ENCODE measurements around the gene CANT1. TPM values are rescaled to one million over a fixed set of nuclear protein-coding genes. Genes with fewer than 3 reads are reported as not detected.
"Not testable (repeated sequence)": the region's sequence is repeated elsewhere in the genome, so short reads cannot be mapped to it uniquely, and the experiment has no call there.

Gene CANT1
- total RNA-seq, 1 donor from 2014 or later = 72.1 TPM

- peaks cover 15% of the 10 kb centered on the region for H4K20me1 ChIP-seq (ENCODE audit: insufficient read depth, low read length)
- Mint-ChIP-seq H3K27me3 (ENCODE audit: low read depth, unreplicated experiment) (peaks cover 7% of the 10 kb centered on the region), H3K36me3 (ENCODE audit: low read depth, unreplicated experiment) (peaks cover 17% of the 10 kb centered on the region), H3K27ac (ENCODE audit: unreplicated experiment) (no peak overlapping the region), H3K9me3 (ENCODE audit: unreplicated experiment) (no peaks in the 10 kb centered on the region), H3K4me3 (ENCODE audit: unreplicated experiment) (no peak overlapping the region), H3K4me1 (ENCODE audit: low read depth, unreplicated experiment) (peaks cover 3% of the 10 kb centered on the region)
- FAIRE-seq (no peak), DNase-seq (ENCODE audit: low read depth) (no peak)
- H3K4me3 ChIP-seq (ENCODE audit: insufficient read depth, low read depth, low read length) = no peak overlapping the region
- peaks cover 3% of the 10 kb centered on the region for H3K79me2 ChIP-seq (ENCODE audit: insufficient read depth, low read length)
- no peaks in the 10 kb centered on the region for H3K36me3 ChIP-seq (ENCODE audit: insufficient read depth, low read length)
- H3K4me2 ChIP-seq (ENCODE audit: low read length) = no peak overlapping the region
- no peak overlapping the region for H3K27ac ChIP-seq (ENCODE audit: low read depth, low read length)
- no peaks in the 10 kb centered on the region for H3K27me3 ChIP-seq (ENCODE audit: insufficient read depth, low read length)
- no peak overlapping the region for H3K9ac ChIP-seq (ENCODE audit: low read length)
- TF ChIP-seq EZH2 (IDR thresholded peaks at IDR 0.05; ENCODE audit: insufficient read depth, low read length) = no peak
- TF ChIP-seq CTCF (IDR thresholded peaks at IDR 0.05; ENCODE audit: insufficient read depth, low read depth, low read length) = no peak
- H3K9me3 ChIP-seq (ENCODE audit: insufficient read depth, low read depth, low read length) = no peaks in the 10 kb centered on the region
- no peak overlapping the region for H2AFZ ChIP-seq (ENCODE audit: low read depth, low read length)
- H3K4me1 ChIP-seq (ENCODE audit: insufficient read depth, low read length) = peaks cover 9% of the 10 kb centered on the region
These were observed 43.3 kb downstream of the CANT1 start for GRCh38 chr17:78966123-78966813.

DNA sequence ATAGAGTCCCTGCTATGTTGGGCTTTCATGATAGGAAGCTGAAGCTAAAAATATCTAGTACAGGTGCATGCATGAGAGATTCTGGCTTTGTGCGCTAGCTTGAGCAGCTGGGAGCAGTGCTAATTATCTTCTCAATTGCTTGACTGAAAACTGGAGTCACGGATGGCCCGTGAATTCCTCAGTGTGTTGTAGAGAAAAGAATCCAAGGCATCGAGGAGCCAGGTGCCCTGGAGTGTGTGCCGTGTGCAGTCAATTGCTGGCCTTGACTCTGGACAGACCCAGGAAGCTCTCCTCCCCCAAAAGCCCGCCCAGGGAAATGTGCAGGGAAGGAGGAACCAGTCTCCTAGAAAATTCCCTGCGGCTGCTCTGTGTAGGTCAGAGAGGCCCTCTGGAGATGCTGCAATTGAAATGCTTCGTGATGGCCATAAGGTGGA is 44.1 kb downstream of the CANT1 start:
- peaks cover 10% of the 10 kb centered on the region for H4K20me1 ChIP-seq (ENCODE audit: insufficient read depth, low read length)
- no peak for TF ChIP-seq EZH2 (IDR thresholded peaks at IDR 0.05; ENCODE audit: insufficient read depth, low read length)
- TF ChIP-seq CTCF (IDR thresholded peaks at IDR 0.05; ENCODE audit: insufficient read depth, low read depth, low read length) = no peak

DNA sequence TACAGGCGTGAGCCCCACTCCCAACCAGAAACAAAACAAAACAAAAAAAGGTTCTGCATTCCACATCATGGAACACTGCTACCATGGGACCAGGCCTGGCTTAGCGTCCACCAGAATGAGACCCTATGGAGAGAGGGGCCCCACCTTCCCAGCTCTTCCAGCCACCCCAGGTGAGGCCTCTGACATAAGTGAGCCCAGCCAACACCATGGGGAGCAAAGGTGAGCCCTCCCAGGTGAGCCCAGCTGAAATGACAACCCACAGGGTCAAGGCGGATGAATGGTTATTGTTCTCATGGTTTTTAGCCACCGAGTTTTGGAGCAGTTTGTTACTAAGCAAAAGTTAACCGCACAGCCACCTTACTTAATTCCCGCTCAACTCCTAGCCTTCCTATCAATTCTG is 46.2 kb downstream of the CANT1 start:
- peaks cover 7% of the 10 kb centered on the region for H3K27me3 Mint-ChIP-seq (ENCODE audit: low read depth, unreplicated experiment)
- TF ChIP-seq EZH2 (IDR thresholded peaks at IDR 0.05; ENCODE audit: insufficient read depth, low read length) (no peak), CTCF (IDR thresholded peaks at IDR 0.05; ENCODE audit: insufficient read depth, low read depth, low read length) (no peak)
- Histone ChIP-seq H3K9me3 (ENCODE audit: insufficient read depth, low read depth, low read length) (no peaks in the 10 kb centered on the region), H2AFZ (ENCODE audit: low read depth, low read length) (no peak overlapping the region), H3K4me3 (ENCODE audit: insufficient read depth, low read depth, low read length) (no peak overlapping the region), H4K20me1 (ENCODE audit: insufficient read depth, low read length) (no peaks in the 10 kb centered on the region), H3K36me3 (ENCODE audit: insufficient read depth, low read length) (no peaks in the 10 kb centered on the region), H3K9ac (ENCODE audit: low read length) (no peak overlapping the region), H3K27ac (ENCODE audit: low read depth, low read length) (no peak overlapping the region), H3K4me1 (ENCODE audit: insufficient read depth, low read length) (peaks cover 14% of the 10 kb centered on the region), H3K4me2 (ENCODE audit: low read length) (no peak overlapping the region), H3K79me2 (ENCODE audit: insufficient read depth, low read length) (no peaks in the 10 kb centered on the region), H3K27me3 (ENCODE audit: insufficient read depth, low read length) (no peaks in the 10 kb centered on the region)
- FAIRE-seq = no peak
- H3K9me3 Mint-ChIP-seq (ENCODE audit: unreplicated experiment) = no peaks in the 10 kb centered on the region
- peaks cover 4% of the 10 kb centered on the region for H3K4me1 Mint-ChIP-seq (ENCODE audit: low read depth, unreplicated experiment)
- no peak overlapping the region for H3K27ac Mint-ChIP-seq (ENCODE audit: unreplicated experiment)
- no peak overlapping the region for H3K4me3 Mint-ChIP-seq (ENCODE audit: unreplicated experiment)
- DNase-seq (ENCODE audit: low read depth) = no peak
- peaks cover 9% of the 10 kb centered on the region for H3K36me3 Mint-ChIP-seq (ENCODE audit: low read depth, unreplicated experiment)

More for the DNA sequence above, 44.1 kb downstream of the CANT1 start:
- Histone ChIP-seq H3K9me3 (ENCODE audit: insufficient read depth, low read depth, low read length) (no peaks in the 10 kb centered on the region), H3K4me2 (ENCODE audit: low read length) (no peak overlapping the region), H3K79me2 (ENCODE audit: insufficient read depth, low read length) (peaks cover 3% of the 10 kb centered on the region), H3K9ac (ENCODE audit: low read length) (no peak overlapping the region), H3K36me3 (ENCODE audit: insufficient read depth, low read length) (no peaks in the 10 kb centered on the region), H3K4me3 (ENCODE audit: insufficient read depth, low read depth, low read length) (no peak overlapping the region), H3K27me3 (ENCODE audit: insufficient read depth, low read length) (no peaks in the 10 kb centered on the region), H3K27ac (ENCODE audit: low read depth, low read length) (no peak overlapping the region), H2AFZ (ENCODE audit: low read depth, low read length) (no peak overlapping the region), H3K4me1 (ENCODE audit: insufficient read depth, low read length) (peaks cover 9% of the 10 kb centered on the region)
- DNase-seq (ENCODE audit: low read depth) (no peak), FAIRE-seq (no peak)
- Mint-ChIP-seq H3K9me3 (ENCODE audit: unreplicated experiment) (no peaks in the 10 kb centered on the region), H3K27ac (ENCODE audit: unreplicated experiment) (no peak overlapping the region), H3K36me3 (ENCODE audit: low read depth, unreplicated experiment) (peaks cover 13% of the 10 kb centered on the region), H3K4me1 (ENCODE audit: low read depth, unreplicated experiment) (no peaks in the 10 kb centered on the region), H3K4me3 (ENCODE audit: unreplicated experiment) (no peak overlapping the region), H3K27me3 (ENCODE audit: low read depth, unreplicated experiment) (peaks cover 7% of the 10 kb centered on the region)

GRCh38 chr17:78962984-78963348 is 46.6 kb downstream of the CANT1 start:
- not testable (repeated sequence) for H3K4me1 Mint-ChIP-seq (ENCODE audit: low read depth, unreplicated experiment); H3K9me3 ChIP-seq (ENCODE audit: insufficient read depth, low read depth, low read length); H3K27ac ChIP-seq (ENCODE audit: low read depth, low read length); FAIRE-seq; H3K36me3 Mint-ChIP-seq (ENCODE audit: low read depth, unreplicated experiment); H3K9ac ChIP-seq (ENCODE audit: low read length); H3K27me3 ChIP-seq (ENCODE audit: insufficient read depth, low read length); H3K27ac Mint-ChIP-seq (ENCODE audit: unreplicated experiment); H3K27me3 Mint-ChIP-seq (ENCODE audit: low read depth, unreplicated experiment); H4K20me1 ChIP-seq (ENCODE audit: insufficient read depth, low read length); H2AFZ ChIP-seq (ENCODE audit: low read depth, low read length); H3K4me3 Mint-ChIP-seq (ENCODE audit: unreplicated experiment); H3K4me3 ChIP-seq (ENCODE audit: insufficient read depth, low read depth, low read length); DNase-seq (ENCODE audit: low read depth); H3K79me2 ChIP-seq (ENCODE audit: insufficient read depth, low read length); H3K36me3 ChIP-seq (ENCODE audit: insufficient read depth, low read length); H3K4me2 ChIP-seq (ENCODE audit: low read length); H3K9me3 Mint-ChIP-seq (ENCODE audit: unreplicated experiment)
- peaks cover 14% of the 10 kb centered on the region for H3K4me1 ChIP-seq (ENCODE audit: insufficient read depth, low read length)

Measured in astrocyte (in vitro differentiated cells and primary cell).